MG63 (cell line): ENCODE data around the gene ETV3L. TPM values are rescaled to one million over a fixed set of nuclear protein-coding genes. Genes with fewer than 3 reads are reported as not detected.

Experiments
- DNase-seq: peaks from one replicate; pipeline ENCODE4 v3.0.0-alpha.2; 2020
- H3K27me3 ChIP-seq: fragments of 250-450 bp; sonication (Bioruptor Pico); 2 replicates; pipeline ENCODE4 v1.5.1; 2020; ENCODE audit warnings: mild to moderate bottlenecking, moderate library complexity
- H3K36me3 ChIP-seq: fragments of 250-450 bp; sonication (Bioruptor Pico); 2 replicates; pipeline ENCODE4 v1.5.1; 2020; ENCODE audit warnings: mild to moderate bottlenecking, moderate library complexity
- H3K4me3 ChIP-seq: fragments of 250-450 bp; sonication (Bioruptor Pico); 2 replicates; pipeline ENCODE4 v1.5.1; 2020; ENCODE audit warnings: mild to moderate bottlenecking, moderate library complexity
- H3K9me3 ChIP-seq: fragments of 250-450 bp; sonication (Bioruptor Pico); 2 replicates; pipeline ENCODE4 v1.5.1; 2020; ENCODE audit warnings: mild to moderate bottlenecking, moderate library complexity
- total RNA-seq: library from RNA; depleted of rRNA; stranded (reverse); fragments of >200 nt; shearing (Covaris generic); gene quantifications from 2 replicates; pipeline ENCODE4 v1.2.3, GENCODE V29; 2014; ENCODE audit warnings: low replicate concordance

ETV3L gene
- total RNA-seq, 1 experiment from 2014 or later, result not detected

- Histone ChIP-seq H3K36me3 (peaks cover 58% of the 10 kb centered on the region), H3K9me3 (no peaks in the 10 kb centered on the region), H3K4me3 (no peak overlapping the region), H3K27me3 (no peaks in the 10 kb centered on the region)
- DNase-seq, result no peak
These were observed 36.0 kb upstream of the ETV3L start for GRCh38 chr1:157135646-157136045.

- H3K36me3 ChIP-seq, result peaks cover 64% of the 10 kb centered on the region
These were observed 35.5 kb upstream of the ETV3L start for GRCh38 chr1:157135070-157135469.

GRCh38 chr1:157134442-157134841, 34.8 kb upstream of the ETV3L start:
- Histone ChIP-seq H3K4me3 (no peak overlapping the region), H3K27me3 (no peaks in the 10 kb centered on the region), H3K36me3 (peaks cover 70% of the 10 kb centered on the region), H3K9me3 (no peaks in the 10 kb centered on the region)
- DNase-seq, result no peak

More at GRCh38 chr1:157135070-157135469, 35.5 kb upstream of the ETV3L start:
- H3K27me3 ChIP-seq, result no peaks in the 10 kb centered on the region
- no peak overlapping the region for H3K4me3 ChIP-seq
- no peak for DNase-seq
- H3K9me3 ChIP-seq, result no peaks in the 10 kb centered on the region

- Histone ChIP-seq H3K4me3 (no peak overlapping the region), H3K36me3 (peaks cover 80% of the 10 kb centered on the region), H3K27me3 (no peaks in the 10 kb centered on the region), H3K9me3 (no peaks in the 10 kb centered on the region)
- DNase-seq, result no peak
These were observed 33.8 kb upstream of the ETV3L start for GRCh38 chr1:157133426-157133825.

- peaks cover 84% of the 10 kb centered on the region for H3K36me3 ChIP-seq
- no peak overlapping the region for H3K4me3 ChIP-seq
- H3K27me3 ChIP-seq, result no peaks in the 10 kb centered on the region
- DNase-seq, result no peak
- no peaks in the 10 kb centered on the region for H3K9me3 ChIP-seq
These were observed 33.1 kb upstream of the ETV3L start for GRCh38 chr1:157132616-157133167.

GRCh38 chr1:157132111-157132510, 32.5 kb upstream of the ETV3L start:
- peaks cover 90% of the 10 kb centered on the region for H3K36me3 ChIP-seq
- no peak overlapping the region for H3K4me3 ChIP-seq
- DNase-seq, result no peak
- H3K9me3 ChIP-seq, result no peaks in the 10 kb centered on the region
- H3K27me3 ChIP-seq, result no peaks in the 10 kb centered on the region

- no peak overlapping the region for H3K4me3 ChIP-seq
- no peaks in the 10 kb centered on the region for H3K27me3 ChIP-seq
- H3K36me3 ChIP-seq, result peaks cover 92% of the 10 kb centered on the region
- H3K9me3 ChIP-seq, result no peaks in the 10 kb centered on the region
- DNase-seq, result no peak
These were observed 31.7 kb upstream of the ETV3L start for GRCh38 chr1:157131281-157131680.

- Histone ChIP-seq H3K4me3 (no peak overlapping the region), H3K9me3 (no peaks in the 10 kb centered on the region), H3K27me3 (no peaks in the 10 kb centered on the region), H3K36me3 (peaks cover 60% of the 10 kb centered on the region)
- DNase-seq, result no peak
These were observed 25.2 kb upstream of the ETV3L start for GRCh38 chr1:157124855-157125254.

GRCh38 chr1:157119448-157119847, 19.8 kb upstream of the ETV3L start:
- Histone ChIP-seq H3K4me3 (no peak overlapping the region), H3K27me3 (no peaks in the 10 kb centered on the region), H3K36me3 (peaks cover 16% of the 10 kb centered on the region), H3K9me3 (no peaks in the 10 kb centered on the region)
- DNase-seq, result no peak

GRCh38 chr1:157119008-157119407, 19.4 kb upstream of the ETV3L start:
- H3K9me3 ChIP-seq, result no peaks in the 10 kb centered on the region
- H3K4me3 ChIP-seq, result no peak overlapping the region
- DNase-seq, result no peak
- no peaks in the 10 kb centered on the region for H3K27me3 ChIP-seq
- peaks cover 13% of the 10 kb centered on the region for H3K36me3 ChIP-seq

GRCh38 chr1:157117527-157118057, 18.0 kb upstream of the ETV3L start:
- Histone ChIP-seq H3K4me3 (no peak overlapping the region), H3K36me3 (no peaks in the 10 kb centered on the region; the same call in none of the 2 replicates), H3K9me3 (no peaks in the 10 kb centered on the region), H3K27me3 (no peaks in the 10 kb centered on the region)
- DNase-seq, result no peak

- no peak for DNase-seq
- no peaks in the 10 kb centered on the region; the same call in none of the 2 replicates for H3K36me3 ChIP-seq
- H3K9me3 ChIP-seq, result no peaks in the 10 kb centered on the region
- H3K27me3 ChIP-seq, result no peaks in the 10 kb centered on the region
- no peak overlapping the region for H3K4me3 ChIP-seq
These were observed 17.1 kb upstream of the ETV3L start for GRCh38 chr1:157116737-157117103.

GRCh38 chr1:157115851-157116736, 16.5 kb upstream of the ETV3L start:
- no peaks in the 10 kb centered on the region; the same call in 1 of the 2 replicates for H3K36me3 ChIP-seq
- no peak overlapping the region for H3K4me3 ChIP-seq
- DNase-seq, result no peak
- H3K9me3 ChIP-seq, result no peaks in the 10 kb centered on the region
- H3K27me3 ChIP-seq, result no peaks in the 10 kb centered on the region

GRCh38 chr1:157115429-157115838, 15.8 kb upstream of the ETV3L start:
- Histone ChIP-seq H3K9me3 (no peaks in the 10 kb centered on the region), H3K36me3 (no peaks in the 10 kb centered on the region; the same call in 1 of the 2 replicates), H3K27me3 (no peaks in the 10 kb centered on the region), H3K4me3 (no peak overlapping the region)
- DNase-seq, result no peak

GRCh38 chr1:157114183-157115121, 14.8 kb upstream of the ETV3L start:
- no peaks in the 10 kb centered on the region for H3K27me3 ChIP-seq
- H3K4me3 ChIP-seq, result no peak overlapping the region
- DNase-seq, result no peak
- no peaks in the 10 kb centered on the region for H3K36me3 ChIP-seq
- H3K9me3 ChIP-seq, result no peaks in the 10 kb centered on the region

GRCh38 chr1:157113631-157114030, 14.0 kb upstream of the ETV3L start:
- no peaks in the 10 kb centered on the region for H3K9me3 ChIP-seq
- H3K4me3 ChIP-seq, result no peak overlapping the region
- H3K36me3 ChIP-seq, result no peaks in the 10 kb centered on the region
- DNase-seq, result no peak
- no peaks in the 10 kb centered on the region for H3K27me3 ChIP-seq

- DNase-seq, result no peak
- H3K9me3 ChIP-seq, result no peaks in the 10 kb centered on the region
These were observed 13.5 kb upstream of the ETV3L start for GRCh38 chr1:157113106-157113505.

More at GRCh38 chr1:157113106-157113505, 13.5 kb upstream of the ETV3L start:
- Histone ChIP-seq H3K4me3 (no peak overlapping the region), H3K36me3 (no peaks in the 10 kb centered on the region), H3K27me3 (no peaks in the 10 kb centered on the region)
